Erythroblast (primary cell): ENCODE results near the gene ATF6.
A peak's percentile ranks its signal among the peaks of the same experiment; 100 is the strongest.

Experiments
- DNase-seq, 2 experiments: peaks; one replicate each; lab custom pipeline; 2025; lab: John Stamatoyannopoulos, UW
- GATA1 ChIP-seq: IDR thresholded peaks from 2 replicates; pipeline ENCODE4 v1.6.1; 2011; ENCODE audit warnings: low read depth, mild to moderate bottlenecking, control low read depth, low read length, moderate library complexity
- POLR2A ChIP-seq: IDR thresholded peaks from 2 replicates; pipeline ENCODE4 v1.6.1; 2011; ENCODE audit warnings: mild to moderate bottlenecking, low read length

The ATF6 gene

DNA sequence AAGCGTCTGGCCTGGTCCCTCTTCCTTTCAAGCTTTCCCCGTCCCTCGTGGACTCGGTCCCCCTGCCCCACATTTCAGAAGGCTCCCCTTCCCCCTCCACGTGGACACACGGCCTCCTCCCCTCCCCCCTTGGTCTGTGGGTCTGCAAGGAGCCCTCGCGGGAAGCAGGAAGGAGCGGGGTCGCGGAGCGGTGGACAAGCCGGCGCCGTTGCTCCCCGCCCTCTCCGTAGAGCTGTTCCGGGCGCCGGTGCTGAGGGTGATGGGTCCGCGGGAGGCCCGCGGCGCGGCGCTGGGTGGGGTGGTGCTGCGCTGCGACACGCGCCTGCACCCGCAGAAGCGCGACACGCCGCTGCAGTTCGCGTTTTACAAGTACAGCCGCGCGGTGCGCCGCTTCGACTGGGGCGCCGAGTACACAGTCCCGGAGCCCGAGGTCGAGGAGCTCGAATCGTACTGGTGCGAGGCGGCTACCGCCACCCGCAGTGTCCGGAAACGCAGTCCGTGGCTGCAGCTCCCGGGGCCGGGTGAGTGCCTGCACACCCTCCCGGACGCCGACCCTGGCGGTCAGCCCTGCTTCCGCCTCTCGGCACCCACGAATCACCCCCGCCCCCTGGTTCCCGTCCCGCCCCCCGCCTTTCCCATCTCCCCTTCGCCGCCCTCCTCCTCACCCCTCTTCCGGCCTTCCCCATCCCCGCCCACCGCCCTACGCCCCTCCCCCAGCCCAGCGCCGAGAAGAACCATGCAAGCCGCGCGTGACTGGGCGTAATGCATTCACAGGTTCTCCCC, 39.5 kb upstream of the ATF6 start:
- no peak for TF ChIP-seq GATA1
- TF ChIP-seq POLR2A: peak; percentile 87
- peak; percentile 92 to 95 for DNase-seq

DNA sequence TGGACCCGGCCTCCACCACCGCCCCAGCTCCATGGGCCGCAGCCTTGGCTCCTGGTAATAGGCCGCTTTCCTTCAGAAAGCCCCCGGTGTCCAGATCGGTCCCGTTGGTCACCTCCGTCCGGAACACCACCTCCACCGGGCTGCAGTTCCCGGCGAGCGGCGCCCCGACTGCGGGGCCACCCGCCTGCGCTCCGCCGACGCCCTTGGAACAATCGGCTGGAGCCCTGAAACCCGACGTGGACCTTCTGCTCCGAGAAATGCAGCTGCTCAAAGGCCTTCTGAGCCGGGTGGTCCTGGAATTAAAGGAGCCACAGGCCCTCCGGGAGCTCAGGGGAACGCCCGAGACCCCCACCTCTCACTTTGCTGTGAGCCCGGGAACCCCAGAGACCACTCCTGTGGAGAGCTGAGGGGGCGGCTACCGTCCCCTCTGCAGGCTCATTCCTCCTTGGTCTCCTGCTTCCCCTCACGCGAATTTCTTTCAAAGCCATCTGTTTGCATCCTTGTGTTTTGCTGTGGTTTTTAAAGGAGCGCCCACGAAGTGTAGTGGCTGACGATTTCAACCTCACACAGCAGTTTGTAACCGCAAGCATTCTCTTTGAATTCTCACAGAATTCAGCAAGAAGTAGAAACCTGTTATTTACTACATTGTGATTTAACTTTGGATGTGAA, 38.7 kb upstream of the ATF6 start:
- DNase-seq: peak; percentile 55 to 66
- TF ChIP-seq GATA1 (no peak), POLR2A (peak; percentile 65)

DNA sequence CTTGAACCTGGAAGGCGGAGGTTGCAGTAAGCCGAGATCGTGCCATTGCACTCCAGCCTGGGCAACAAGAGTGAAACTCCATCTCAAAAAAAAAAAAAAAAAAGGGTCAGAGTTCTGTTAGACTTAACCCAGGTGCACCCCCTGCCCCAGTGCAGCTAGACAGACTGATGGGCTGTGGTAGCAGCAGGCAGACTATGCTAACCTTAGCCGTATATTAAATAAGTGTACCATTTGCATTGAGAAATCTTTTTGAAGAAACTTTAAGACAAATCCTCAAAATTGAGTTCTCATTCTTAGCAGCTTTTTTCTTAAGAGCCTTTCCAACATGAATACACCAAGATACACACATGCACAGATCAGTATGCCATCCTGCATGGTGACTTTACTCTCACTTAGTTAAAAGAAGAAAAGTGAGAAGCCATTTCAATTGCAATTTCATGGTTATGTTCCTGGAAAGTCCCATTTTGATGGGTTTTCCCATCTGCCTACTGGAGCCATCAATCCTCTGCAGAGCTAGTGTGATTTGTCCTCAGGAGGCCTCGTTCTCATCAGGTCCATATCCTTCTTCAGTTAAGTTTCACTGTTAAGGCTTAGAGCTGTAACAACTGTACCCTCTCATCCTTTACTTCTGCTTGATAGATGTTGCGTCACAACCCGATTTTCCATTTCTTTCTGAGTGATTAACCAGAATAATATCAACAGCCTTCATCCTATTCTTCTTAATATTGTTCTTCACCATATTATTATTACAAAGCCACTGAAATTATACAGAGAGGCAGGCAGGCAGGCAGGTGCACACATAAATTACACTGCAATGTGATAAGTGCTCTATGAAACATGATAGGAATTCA, 37.5 kb upstream of the ATF6 start:
- DNase-seq: no peak
- TF ChIP-seq GATA1: no peak
- TF ChIP-seq POLR2A: no peak

DNA sequence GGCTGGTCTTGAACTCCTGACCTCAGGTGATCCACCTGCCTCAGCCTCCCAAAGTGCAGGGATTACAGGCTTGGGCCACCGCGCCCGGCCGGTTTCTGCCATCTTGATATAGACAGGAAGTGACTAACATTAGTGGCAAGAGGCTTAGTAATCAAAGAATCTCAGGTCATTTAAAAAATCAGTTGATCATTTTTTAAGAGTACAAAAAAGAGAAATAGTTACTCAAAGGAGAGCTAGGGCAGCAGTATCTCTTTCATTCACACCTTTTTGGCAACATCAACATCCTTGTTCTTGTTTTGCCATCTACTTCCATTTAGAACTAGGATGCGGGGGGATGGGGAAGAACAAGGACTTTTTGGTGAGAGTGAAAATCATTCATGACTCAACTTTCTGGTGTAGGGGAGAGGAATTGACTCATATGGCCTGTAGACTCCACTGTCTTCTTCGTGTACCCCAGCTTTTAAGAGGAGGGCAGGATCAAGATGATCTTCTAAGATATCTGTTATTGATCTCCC, 36.0 kb upstream of the ATF6 start:
- no peak for DNase-seq
- TF ChIP-seq GATA1: no peak
- no peak for TF ChIP-seq POLR2A

DNA sequence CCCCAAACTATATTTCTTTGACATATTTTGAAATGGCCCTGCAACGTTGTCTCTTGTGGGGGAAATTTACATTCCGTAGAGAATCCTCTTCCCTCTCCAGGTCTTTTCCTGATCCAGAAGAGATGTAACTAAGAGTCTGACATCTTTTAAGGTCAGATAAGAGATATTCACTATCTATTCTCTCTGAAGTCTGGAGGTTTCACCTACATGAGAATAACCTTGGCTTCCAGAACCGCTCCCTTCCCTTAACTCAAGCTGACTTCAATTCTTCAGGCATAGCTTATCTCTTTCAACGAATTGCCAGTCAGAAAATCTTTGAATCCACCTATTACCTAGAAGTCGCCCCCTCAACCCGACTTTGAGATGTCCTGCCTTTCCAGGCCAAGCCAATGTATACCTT, 34.9 kb upstream of the ATF6 start:
- TF ChIP-seq GATA1 (no peak), POLR2A (no peak)
- DNase-seq: no peak

DNA sequence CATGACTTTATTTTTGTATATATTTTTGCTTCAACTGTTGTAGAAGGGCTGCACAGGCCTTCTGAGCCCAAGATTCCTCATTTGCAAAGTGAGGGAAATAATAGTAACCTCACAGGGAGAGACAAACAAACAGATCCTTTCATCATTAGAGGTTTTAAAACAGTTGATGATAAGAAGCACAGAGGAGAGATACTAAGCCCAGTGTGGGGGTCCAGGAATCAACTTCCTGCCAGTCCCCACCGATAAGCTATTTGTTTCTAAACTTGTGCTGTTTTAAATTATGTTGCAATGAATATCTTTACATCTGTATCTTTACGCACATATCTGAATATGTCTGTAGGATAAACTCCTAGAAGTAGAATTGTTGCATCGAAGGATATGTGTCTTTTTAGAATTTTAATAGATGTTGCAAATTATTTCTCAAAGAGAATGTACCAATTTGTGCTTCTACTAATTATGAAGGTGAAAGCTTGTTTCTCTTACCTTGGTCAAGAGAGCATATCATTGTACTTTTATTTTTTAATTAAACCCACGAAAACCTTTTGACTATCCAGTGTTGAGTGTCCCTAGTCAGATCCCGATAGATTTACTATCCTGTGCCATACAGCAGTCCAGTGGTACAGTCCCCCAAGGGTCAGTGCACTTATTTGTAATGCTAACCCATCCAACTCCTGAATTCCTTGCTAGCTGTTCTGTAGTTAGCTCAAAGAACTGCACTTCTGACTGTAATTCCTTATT, 34.0 kb upstream of the ATF6 start:
- no peak for TF ChIP-seq GATA1
- no peak for TF ChIP-seq POLR2A
- no peak for DNase-seq

DNA sequence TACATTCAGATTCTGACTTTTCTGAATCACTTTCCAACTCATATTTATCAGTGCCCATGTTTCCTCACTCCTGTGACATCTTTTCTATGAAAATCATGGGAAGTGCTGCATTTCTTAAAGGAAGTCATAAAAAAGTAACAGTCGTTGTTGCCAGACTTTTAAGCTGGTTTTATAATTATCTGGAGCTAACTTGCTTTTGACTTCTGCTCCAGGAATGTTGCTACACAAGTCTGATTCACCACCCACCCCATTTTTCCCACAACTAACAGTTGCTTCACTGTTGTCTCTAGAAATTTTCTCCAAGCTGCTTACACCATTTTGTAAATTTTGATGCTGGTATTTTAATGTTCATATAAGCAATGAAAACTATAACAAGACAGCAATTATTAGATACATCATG, 32.6 kb upstream of the ATF6 start:
- no peak for DNase-seq
- TF ChIP-seq GATA1 (no peak), POLR2A (no peak)

DNA sequence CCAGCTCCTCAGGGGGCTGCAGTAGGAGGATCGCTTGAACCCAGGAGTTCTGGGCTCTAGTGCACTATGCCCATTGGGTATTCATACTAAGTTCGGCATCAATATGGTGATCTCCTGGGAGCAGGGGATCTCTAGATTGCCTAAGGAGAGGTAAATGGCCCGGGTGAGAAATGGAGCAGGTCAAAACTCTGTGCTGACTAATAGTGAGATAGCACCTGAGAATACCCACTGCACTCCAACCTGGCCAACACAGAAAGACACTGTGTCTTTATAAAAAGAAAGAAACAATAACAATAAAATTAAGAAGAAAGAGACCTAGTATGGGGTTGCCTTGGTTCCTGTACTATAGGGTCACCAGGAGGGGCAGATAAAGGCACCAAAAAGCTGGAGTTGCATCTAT, 30.3 kb upstream of the ATF6 start:
- no peak for DNase-seq

DNA sequence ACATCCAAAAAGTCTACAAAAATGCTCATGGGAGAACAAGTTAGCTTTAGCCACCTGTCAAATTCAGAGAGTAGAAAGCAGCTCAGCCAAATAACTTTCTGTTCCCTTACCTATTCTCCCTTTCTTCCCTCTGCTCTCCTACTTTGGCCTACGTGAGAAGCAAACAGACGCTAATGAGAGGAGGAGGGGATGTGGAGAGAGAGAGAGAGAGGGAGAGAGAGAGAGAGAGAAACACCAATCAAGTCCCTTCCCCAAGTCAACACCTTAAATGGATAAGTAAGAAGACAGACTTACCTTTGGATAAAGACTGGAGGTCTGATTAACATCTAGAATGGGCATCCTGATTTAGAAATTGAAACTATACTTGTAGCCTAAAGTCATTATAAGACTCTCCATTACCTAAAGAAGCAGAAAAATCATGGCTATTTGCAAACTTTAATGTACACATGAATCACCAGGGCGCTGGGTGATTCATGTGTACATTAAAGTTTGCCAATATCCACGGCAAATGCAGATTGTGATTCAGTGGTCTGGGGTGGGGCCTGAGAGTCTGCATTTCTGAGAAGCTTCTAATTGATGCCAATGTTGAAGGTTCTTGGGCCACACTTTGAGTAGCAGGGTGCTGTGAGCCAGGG, 29.7 kb upstream of the ATF6 start:
- peak in 1 of 2 experiments; percentile 27 for DNase-seq
- no peak for TF ChIP-seq GATA1
- TF ChIP-seq POLR2A: no peak

More for the DNA sequence above, 30.3 kb upstream of the ATF6 start:
- no peak for TF ChIP-seq POLR2A
- TF ChIP-seq GATA1: no peak

DNA sequence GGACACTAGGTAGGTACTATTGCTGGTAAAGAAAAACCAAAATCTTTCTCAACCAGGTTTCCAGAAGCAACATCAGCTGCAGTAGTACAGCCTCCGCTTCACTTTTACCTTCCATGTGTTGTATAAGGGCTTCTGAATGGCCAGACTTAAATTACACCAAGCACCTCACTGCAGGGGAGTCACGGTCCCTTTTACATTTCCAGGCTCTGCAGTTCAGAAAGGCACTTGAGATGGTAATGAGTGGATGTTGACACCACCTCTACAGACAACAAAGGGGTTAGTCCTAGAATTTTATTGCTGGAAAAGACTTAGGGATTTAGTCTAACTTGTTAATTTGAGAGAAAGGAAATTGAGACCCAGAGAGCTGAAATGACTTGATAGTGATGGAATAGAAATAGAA, 28.5 kb upstream of the ATF6 start:
- DNase-seq: no peak
- no peak for TF ChIP-seq POLR2A
- TF ChIP-seq GATA1: no peak

DNA sequence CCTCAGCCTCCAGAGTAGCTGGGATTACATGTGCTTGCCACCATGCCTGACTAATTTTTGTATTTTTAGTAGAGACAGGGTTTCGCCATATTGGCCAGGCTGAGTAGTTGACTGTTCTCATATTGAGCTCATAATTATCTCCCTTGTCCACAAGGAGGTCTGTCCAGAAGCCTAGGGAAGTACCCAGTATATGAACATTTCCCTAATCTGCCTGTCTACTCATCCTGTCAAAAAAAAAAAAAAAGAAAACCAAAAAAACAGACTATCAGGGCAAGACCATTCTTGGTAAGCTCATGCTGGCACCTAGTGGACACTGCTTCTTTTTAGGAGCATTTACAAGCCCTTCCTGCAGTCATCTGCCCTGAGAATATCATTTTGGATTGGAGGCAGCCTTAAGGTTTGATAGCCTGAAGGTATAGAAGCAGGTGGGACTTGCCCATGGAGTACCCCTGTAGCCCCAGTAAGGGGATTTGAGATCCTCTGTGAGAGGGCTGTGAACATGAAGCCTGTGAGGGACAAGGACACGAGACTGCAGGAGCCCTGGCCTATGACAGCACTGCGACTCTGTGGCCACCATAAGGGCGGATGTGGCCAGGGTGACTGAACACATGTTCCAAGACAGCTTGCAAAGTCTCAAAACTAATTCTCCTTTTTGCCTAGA, 27.4 kb upstream of the ATF6 start:
- TF ChIP-seq POLR2A (no peak), GATA1 (no peak)
- peak; percentile 90 for DNase-seq
